Measurements from ENCODE around the gene IPO4. TPM values are rescaled to one million over a fixed set of nuclear protein-coding genes. Genes with fewer than 3 reads are reported as not detected.

IPO4 gene
- total and polyA plus RNA-seq, 2 of the 13 experiments (the other 11 are each of a cell fraction or from before 2014, with no cell fraction given), result 39.0 to 179 TPM

GRCh38 chr14:24145690-24146452 is 42.7 kb downstream of the IPO4 start (continued):
- no peak for TF ChIP-seq ATAD3A (CRISPR knock-in tag; IDR thresholded peaks at IDR 0.05)
- TF ChIP-seq KIAA2018 (CRISPR knock-in tag; IDR thresholded peaks at IDR 0.05; ENCODE audit: borderline replicate concordance), result 0 out of 2 replicates have a peak, but pooled peaks have one; percentile 29
- TF ChIP-seq, protein P1, sequence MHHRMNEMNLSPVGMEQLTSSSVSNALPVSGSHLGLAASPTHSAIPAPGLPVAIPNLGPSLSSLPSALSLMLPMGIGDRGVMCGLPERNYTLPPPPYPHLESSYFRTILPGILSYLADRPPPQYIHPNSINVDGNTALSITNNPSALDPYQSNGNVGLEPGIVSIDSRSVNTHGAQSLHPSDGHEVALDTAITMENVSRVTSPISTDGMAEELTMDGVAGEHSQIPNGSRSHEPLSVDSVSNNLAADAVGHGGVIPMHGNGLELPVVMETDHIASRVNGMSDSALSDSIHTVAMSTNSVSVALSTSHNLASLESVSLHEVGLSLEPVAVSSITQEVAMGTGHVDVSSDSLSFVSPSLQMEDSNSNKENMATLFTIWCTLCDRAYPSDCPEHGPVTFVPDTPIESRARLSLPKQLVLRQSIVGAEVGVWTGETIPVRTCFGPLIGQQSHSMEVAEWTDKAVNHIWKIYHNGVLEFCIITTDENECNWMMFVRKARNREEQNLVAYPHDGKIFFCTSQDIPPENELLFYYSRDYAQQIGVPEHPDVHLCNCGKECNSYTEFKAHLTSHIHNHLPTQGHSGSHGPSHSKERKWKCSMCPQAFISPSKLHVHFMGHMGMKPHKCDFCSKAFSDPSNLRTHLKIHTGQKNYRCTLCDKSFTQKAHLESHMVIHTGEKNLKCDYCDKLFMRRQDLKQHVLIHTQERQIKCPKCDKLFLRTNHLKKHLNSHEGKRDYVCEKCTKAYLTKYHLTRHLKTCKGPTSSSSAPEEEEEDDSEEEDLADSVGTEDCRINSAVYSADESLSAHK (CRISPR knock-in tag; IDR thresholded peaks at IDR 0.05; ENCODE audit: borderline replicate concordance), result no peak
- 0 out of 2 replicates have a peak, but pooled peaks have one; percentile 47 for TF ChIP-seq ZNF83 (CRISPR knock-in tag; IDR thresholded peaks at IDR 0.05; ENCODE audit: borderline replicate concordance)
- 0 out of 2 replicates have a peak, but pooled peaks have one; percentile 26 for TF ChIP-seq ZNF567 (CRISPR knock-in tag; IDR thresholded peaks at IDR 0.05; ENCODE audit: borderline replicate concordance)
- 0 out of 2 replicates have a peak, but pooled peaks have one; percentile 29 for TF ChIP-seq ZNF713 (CRISPR knock-in tag; IDR thresholded peaks at IDR 0.05)
- TF ChIP-seq HNF4A (CRISPR knock-in tag; IDR thresholded peaks at IDR 0.05), result no peak
- TF ChIP-seq ZBTB21 (CRISPR knock-in tag; IDR thresholded peaks at IDR 0.05), result 0 out of 2 replicates have a peak, but pooled peaks have one; percentile 47
- 0 out of 2 replicates have a peak, but pooled peaks have one; percentile 69 for TF ChIP-seq STAT6 (CRISPR knock-in tag; IDR thresholded peaks at IDR 0.05; ENCODE audit: borderline replicate concordance)
- TF ChIP-seq ZNF205 (CRISPR knock-in tag; IDR thresholded peaks at IDR 0.05), result peak; percentile 2; the same call in 1 of the 2 replicates
- TF ChIP-seq TFE3 (CRISPR knock-in tag; IDR thresholded peaks at IDR 0.05), result peak; percentile 26; the same call in 1 of the 2 replicates
- TF ChIP-seq, protein P2, sequence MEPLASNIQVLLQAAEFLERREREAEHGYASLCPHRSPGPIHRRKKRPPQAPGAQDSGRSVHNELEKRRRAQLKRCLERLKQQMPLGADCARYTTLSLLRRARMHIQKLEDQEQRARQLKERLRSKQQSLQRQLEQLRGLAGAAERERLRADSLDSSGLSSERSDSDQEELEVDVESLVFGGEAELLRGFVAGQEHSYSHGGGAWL (CRISPR knock-in tag; IDR thresholded peaks at IDR 0.05), result no peak

Data from HepG2 (cell line).